GM18499 (cell line): ENCODE results near the gene COBL.

Experiments used
- ATAC-seq: cut with Tn5 transposase; IDR thresholded peaks from one replicate; pipeline ENCODE4 v1.9.1; 2021; ENCODE audit warnings: moderate number of reproducible peaks; ENCODE audit not compliant: insufficient read depth, unreplicated experiment

COBL gene

DNA sequence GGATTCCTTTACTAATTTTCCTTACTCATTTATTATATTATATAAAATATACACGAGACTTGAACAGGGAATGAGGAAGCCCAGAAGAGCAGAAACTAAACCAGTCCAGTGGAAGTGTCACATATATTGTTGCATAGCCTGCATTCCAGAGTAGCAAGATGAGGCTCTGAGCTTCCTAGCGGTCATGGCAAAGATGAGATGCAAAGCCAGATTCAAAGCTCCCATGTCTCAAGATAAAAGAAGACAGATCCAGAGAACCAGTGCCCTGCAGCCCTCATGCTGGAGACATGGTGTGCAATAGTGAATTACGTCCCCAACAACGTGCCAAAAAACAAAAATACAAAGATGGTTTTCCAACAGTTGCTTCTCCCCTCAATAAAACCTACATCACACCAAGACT, 59.7 kb downstream of the COBL start:
- no peak for ATAC-seq

DNA sequence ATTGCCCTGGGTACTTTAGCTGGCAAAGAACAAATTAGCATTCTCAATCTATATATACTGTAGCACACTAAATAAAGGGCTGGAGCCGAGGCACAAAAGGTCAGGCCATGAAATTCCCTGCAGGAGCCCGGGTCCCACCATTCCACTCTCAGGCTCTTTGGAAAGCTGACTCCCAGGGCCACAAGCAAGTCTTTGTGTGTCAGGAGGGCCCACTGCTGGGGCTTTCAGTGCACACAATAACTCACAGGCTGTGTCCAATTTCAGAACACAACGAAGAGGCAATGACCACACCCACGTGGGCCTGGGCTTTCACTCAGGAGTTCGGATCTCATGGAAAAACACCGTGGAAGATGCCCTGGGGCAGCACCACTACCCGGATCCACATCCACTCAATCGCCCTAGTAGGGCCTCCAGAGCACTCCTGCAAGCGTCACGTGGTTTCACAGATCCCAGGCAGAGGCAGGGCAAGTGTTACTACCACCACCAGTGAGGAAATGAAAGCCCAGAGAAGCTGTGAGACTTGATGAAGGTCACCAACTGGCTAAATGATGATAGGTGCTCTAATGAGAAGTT, 60.3 kb downstream of the COBL start:
- ATAC-seq = no peak

DNA sequence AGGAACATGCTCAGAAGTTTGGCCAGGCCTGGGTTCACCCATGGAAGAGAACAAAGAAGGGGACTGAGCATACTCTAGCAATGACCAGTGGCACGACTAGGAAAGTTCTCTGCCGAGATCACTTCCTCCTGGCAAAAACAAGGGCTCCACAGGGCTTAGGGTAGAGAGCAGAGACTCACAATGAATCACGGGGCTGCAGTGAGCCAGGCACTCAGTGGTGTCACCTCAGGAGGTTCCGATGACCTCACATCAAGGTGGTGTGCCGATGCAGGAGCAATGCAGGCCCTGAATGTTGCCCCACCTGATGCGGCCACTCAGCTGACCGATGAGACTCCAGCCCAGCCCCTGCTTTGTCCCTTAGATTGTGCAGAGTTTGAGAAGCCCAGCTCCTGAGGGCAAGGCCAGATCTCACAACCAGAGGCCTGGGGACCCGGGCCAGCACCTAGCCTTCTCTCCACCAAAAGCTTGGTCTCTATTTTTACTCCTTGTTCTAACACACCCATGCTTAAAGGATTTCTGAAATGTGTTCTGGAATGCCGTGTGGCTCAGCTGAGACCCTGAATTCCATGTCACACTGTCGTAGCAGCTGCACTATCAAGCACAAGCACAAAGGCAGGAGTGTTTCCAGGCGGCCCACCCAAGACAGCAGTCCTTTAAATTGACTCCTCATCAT, 60.9 kb downstream of the COBL start:
- ATAC-seq = no peak

DNA sequence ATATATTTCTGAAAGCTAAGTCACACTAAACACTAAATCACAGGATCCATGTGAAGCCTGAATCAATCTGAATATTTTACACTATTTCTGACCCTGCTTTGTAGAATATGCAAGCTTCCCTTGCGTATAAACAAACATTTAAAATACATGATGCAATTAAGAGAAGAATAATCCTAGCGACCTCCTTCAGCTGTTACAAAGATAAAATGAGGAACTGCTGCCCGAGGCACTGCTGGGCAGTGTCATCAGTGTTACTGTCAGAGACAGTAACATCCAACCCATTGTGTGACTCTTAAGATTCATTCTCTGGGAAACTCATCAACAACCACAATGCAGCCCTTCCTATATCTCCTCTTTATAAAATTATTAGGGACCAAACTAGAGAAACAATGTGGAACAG, 61.6 kb downstream of the COBL start:
- no peak for ATAC-seq

DNA sequence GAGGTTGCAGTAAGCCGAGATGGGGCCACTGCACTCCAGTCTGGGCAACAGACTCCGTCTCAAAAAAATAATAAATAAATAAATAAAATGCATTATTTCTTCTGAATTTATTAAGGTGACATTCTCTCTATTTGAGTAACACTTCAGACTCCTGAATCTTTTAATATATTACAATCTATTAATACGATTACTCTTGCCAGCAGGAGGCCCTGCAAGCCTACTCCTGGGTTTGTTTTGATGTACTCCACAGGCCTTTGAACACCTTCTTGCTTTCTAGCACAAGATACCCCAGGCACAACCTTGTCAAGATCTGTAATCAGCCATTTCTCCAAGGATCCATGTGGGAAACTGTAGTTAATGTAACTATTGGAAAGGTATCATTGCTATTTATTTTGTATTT, 63.5 kb downstream of the COBL start:
- ATAC-seq = no peak

DNA sequence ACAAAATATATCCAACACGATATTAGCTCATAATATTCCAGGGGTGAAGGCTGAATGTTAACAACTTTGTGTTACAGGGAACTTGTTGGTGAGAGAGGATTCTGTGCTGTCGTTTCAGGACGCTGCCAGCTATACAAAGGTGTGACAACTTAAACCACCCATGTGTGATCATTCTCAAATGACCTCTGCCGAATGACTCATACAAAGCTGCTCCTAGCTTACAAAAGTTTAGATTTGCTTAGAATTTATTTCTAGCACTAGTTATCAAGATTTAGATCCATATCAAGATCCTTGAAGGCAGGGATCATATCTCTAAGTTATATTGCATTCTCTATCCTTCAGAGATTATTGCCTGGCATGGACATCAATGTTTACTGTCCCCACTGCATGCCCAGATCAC, 65.3 kb downstream of the COBL start:
- ATAC-seq = no peak

DNA sequence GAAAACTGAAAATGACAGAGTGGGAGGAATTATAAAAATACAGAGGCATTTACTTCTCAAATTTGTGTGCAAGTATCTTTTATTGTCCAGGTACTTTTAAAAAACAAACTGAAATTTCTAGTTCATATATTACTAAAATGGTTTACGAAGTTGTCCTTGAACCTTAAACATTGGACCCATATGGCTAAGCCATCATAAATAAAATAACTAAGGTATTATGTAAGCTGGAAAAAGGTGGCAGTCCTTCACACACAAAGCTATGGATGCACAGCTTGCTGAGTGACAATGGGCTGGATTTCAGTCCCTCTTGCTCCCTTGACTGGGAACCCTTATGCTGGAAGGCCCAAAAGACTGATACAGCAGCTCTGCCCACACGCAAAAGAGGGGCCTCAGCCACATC, 66.1 kb downstream of the COBL start:
- no peak for ATAC-seq

DNA sequence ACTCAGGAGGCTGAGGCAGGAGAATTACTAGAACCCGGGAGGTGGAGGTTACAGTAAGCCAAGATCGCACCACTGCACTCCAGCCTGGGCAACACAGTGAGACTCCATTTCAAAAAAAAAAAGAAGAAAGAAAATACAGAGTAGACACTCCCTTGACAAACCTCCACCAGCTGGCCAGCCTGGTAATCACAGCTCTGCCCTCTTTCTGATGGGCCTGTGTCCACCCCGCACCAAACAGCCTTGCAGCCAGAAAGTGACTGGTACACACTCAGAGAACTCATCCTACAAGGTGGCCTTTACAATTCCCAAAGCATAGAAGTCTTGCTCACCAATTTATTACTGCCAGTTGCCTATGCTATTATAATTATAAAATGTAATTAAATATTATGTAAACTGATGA, 66.6 kb downstream of the COBL start:
- no peak for ATAC-seq

DNA sequence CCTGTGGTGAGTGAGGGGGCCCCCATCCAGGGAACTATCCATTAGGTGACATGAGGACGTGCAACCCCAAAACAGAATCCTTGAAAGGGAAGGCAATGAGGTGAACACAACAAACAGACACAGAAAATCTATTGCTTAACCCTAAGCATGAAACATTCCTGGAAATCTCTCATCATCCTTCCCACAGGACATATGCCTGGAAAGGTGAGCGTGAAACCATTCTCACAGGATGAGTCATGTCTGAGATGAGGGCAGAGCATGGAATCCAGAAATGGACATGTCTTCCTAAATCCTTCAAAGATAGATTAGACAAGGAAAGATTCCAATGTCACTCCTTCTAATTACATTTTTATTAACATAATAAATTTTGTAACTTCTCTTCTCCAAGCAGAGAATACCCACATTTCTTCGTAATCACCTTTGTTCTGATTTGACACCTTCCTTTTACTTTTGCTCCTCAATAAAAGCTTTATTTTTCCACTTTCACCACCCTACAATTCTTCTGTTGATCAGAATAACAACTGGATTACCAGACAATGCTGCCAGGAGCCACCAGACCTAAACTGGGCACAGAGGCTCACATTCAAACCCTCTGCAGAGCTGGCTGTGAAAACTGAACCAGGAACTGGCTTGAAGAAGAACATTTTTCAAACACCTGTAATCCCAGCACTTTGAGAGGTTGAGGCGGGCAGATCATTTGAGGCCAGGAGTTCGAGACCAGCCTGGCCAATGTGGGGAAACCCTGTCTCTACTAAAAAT, 67.2 kb downstream of the COBL start:
- ATAC-seq = no peak

DNA sequence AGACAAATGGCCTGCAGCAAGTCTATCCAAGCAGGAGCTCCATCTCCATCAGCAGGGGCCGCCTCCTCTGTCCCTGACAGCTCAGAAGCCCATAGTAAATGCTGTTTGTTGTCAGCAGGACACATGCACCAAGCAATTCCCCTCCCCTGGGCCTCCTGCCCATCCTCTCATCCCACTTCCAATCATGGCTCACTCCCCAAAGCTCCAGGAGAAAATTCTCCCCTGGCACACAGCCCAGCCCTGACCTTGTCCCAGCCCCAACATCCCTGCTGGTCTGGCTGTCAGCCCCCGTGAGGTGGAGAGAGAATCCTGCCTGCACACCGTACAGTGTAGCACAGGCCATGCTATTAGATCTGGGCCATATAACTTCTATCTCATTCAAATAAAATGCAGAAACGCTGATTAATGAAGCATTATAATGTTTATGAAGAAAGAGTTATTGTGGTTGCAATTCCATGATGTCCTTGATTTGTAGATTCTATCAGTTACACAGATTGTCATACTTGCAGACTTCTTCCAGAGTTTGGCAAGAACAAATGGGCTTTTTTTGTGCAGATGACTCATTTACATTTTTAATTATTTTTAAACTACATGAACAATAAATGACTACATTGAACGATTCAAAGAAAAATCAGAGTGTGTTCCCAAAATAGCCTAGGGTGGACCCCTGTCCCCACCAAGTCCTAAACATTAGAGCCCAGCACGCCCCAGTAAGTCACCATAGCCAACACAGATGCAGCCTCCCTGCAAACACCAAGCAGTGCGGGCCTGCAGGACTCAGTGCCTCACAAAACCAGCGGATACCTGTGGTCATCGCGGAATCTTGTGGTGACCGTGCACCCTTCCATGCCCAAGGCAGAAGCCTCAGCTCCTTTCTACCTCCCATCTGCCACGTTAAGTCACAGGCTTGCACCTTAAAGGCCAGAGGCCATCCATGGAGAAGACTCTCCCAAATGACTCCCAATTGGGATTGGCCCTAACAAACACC, 70.1 kb downstream of the COBL start:
- ATAC-seq = no peak

DNA sequence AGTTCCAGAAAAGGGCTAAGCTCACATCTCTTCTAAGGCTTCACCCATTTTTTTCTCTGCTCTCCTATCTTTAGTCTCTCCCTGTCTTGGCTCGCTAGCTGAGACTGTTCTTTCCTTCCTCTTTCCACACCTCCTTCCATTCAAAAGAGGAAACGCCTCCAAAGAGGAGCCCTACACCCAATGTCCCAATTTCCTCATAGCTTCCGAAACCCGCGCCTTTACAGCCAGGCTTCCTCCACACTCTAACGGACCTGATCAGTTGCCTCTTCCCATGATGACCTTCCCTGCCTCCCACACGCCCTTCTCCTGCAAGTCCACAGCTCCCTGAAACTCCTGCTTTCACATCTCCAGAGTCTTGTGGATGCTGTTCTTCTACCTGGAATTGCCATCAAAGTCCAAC, 71.7 kb downstream of the COBL start:
- ATAC-seq = no peak

DNA sequence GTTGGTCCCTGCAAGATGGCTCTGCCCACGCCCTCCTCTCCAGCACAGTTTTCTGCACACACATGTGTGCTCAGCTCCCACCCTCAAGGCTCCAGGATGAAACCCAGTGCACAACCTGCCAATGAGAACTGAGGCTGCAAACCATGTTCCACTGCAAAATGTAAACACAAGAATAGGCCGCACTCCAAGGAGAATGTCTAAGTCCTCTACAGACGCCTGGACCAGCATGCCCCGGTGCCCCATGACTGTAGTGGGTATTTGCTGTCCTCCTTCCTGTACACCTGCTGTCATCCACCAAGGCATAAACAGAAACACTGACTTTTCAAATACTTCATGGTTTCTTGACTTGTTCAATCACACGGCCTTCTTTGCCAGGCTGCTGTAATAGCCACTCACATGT, 72.6 kb downstream of the COBL start:
- no peak for ATAC-seq

DNA sequence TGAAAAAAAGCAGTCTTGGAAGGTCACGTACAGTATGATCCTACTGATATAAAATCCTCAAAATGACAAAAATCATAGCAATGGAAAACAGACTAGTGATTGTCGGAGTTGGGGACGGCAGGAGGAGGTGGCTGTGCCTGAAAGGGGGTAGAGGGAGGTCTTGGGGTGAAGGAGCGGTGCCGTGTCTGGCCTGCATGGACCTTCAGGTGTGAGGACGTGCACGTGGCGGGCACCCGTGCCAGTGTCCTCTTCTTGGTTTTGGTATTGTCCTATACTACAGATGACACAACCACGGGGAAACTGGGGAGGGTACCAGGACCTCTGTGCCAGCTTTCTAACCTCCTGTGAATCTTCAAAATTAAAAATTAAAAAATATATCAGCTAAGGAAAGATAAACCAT, 73.0 kb downstream of the COBL start:
- no peak for ATAC-seq

DNA sequence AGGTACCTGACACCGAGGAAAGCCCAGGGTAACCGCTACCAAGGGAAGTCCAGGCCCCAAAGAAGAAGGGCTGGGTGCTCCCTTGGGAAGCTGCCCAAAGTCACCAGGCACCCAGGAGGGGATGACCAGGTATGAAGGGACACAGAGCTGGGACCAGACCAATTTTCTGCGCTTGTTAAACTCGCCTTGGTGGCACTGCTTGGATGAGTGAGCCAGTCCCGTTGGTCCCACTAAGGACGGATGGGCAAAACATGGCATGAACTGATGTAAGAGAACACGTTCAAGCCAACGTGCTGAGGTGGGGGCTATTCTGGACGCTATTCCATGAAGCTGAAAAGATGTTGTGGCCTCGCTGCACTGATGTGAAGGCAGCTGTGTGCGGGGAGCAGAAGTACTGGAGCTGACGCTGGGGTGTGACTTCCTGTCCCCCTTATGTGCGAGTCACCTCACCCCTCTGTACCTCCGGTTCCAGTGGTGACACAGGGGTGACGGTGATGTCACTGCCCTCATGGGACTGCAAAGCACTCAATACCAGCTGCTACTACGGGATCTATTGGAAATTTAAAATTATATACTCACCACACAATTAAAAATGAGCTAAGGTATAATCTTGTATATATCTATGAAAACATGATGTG, 73.6 kb downstream of the COBL start:
- ATAC-seq = no peak

DNA sequence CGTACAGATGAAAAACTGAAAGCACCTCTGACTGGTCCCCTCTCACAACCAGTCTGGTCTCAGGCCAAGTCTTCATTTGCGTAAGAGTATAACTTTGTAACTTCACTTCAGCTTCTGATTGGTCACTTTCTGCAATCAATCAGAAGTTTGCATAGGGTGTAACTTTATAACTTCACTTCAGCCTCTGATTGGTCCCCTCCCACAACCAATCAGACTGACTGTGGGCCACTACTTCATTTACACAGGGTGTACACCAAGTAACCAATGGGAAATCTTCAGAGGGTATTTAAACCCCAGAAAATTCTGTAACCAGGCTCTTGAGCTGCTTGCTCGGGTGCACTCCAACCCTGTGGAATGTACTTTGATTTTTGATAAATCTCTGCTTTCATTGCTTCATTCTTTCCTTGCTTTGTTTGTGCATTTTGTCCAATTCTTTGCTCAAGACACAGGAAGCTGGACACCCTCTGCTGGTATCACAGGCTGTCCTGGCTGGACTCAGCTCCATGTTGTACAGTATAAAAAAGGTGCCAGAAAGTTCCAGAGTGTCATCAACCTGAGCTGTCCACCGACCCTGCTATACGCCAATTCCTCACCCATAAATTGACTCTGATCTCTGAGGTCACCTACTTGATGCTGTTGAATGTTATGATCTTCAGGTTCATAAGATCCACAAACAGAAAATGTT, 74.5 kb downstream of the COBL start:
- ATAC-seq = no peak

DNA sequence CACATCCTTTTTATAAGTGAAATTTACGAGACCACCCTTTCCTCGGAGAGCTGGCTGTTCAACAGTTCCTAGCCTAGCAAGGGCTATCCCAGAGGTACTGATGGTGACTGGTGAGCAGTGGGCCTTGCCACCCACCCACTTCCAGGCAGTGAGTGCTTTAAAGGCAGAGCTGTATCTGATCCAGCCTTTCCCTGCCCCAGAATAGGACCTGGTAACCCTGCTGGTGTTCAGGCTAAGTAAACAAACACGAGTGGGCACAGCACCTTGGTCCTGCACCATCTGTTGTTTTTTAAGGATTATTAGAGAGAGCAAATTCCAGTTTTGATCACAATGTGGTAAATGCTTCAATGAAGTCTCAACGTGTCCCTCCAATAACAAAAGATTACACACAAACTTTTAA, 75.7 kb downstream of the COBL start:
- ATAC-seq = no peak

DNA sequence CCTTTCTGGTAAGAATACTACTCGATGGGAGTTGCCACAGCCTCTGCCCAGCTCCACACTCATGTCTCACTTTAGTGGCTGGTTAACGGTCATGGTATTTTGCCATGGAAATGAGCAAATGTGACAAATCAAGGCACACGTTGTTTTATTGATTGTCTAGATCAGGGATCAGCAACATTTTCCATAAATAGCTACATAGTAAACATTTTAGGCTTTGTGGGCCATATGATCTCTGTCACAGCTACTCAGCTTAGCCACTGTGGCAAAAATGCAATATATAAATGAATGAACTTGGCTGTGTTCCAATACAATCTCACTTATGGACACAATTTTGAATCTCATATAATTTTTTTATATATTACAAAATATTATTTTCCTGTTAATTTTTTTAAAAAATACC, 76.9 kb downstream of the COBL start:
- ATAC-seq = no peak

DNA sequence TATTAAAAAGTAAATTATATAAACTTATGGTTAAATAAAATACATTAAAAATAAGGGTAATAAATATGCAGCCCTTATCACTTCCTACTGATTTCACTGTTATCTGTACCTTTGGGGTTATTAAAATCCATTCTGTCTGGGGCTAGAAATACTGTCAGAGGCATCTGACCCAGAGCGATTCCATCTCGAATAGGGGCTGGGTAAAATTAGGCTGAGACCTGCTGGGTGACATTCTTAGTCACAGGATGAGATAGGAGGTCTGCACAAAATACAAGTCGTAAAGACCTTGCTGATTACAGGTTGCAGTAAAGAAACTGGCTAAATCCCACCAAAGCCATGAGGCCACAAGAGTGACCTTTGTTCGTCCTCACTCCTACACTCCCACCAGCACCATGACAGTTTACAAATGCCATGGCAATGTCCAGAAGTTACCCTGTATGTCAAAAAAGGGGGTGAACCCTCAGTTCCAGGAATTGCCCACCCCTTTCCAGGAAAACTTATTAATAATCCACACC, 77.6 kb downstream of the COBL start:
- ATAC-seq = no peak

DNA sequence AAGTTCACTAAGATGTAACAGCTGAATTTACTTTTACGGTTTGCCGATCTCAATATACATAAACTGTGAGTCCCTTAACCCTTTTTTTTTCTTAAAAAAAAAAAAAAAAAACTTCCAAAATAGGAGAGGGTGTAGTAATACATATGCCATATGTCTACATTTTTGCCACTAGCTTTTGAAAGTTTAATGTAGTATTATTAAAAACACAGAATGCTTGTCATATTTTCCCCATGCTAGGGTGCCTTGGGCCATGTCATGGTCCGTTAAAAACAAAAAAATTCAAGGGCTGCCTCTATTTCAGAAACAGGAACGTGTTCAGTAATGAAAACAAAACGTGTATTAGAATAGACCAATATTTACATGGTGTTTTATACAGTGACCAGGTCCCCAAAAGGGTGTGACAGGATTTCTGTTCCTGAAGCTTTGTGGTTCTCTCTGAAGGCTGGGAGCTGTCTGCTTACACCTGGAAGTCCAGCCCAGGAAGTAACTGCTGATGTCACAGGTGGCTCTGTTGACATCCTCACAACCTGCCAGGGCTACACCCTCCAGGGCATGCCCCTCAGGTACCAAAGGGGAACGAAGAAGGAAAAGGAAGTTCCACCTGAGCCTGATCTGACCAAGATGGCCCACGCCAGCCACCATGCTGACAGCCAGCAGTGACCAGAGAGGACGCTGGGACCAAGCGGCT, 79.0 kb downstream of the COBL start:
- ATAC-seq = no peak
